Panc1 (cell line): ENCODE measurements around the gene SLC5A6.

Experiments
- CTCF ChIP-seq: fragments of 450-650 bp; IDR thresholded peaks from 2 replicates; pipeline ENCODE4 v1.5.1; 2017; ENCODE audit warnings: mild to moderate bottlenecking
- POLR2AphosphoS5 ChIP-seq: IDR thresholded peaks from 2 replicates; pipeline ENCODE4 v1.6.1; 2012; ENCODE audit warnings: mild to moderate bottlenecking, low read depth, low read length, moderate library complexity
- REST ChIP-seq, 2 experiments: IDR thresholded peaks; 2 replicates each; pipeline ENCODE4 v1.6.1; 2011 to 2012; ENCODE audit warnings: low read depth in 2 of 2, control low read depth in 1 of 2, low read length in 1 of 2, mild to moderate bottlenecking in 1 of 2, moderate library complexity in 1 of 2; ENCODE audit not compliant: insufficient read depth in 1 of 2
- SIN3A ChIP-seq: IDR thresholded peaks from 2 replicates; pipeline ENCODE4 v1.6.1; 2012; ENCODE audit warnings: low read depth, mild to moderate bottlenecking, low read length, moderate library complexity, borderline replicate concordance; ENCODE audit not compliant: insufficient read depth
- TCF7L2 ChIP-seq: IDR thresholded peaks from 2 replicates; pipeline ENCODE4 v1.6.1; 2011; ENCODE audit warnings: mild to moderate bottlenecking, low read depth, low read length, inconsistent platforms

GRCh38 chr2:27211241-27211942 lies 676 bp downstream of the SLC5A6 start:
- TF ChIP-seq CTCF (no peak), POLR2AphosphoS5 (no peak), REST (IDR thresholded peaks at IDR 0.05; ENCODE audit: insufficient read depth in 1 of 2, low read depth in 2 of 2, low read length in 1 of 2) (no peak), TCF7L2 (no peak), SIN3A (no peak)
